ENCODE data around the gene PDSS2. TPM values are rescaled to one million over a fixed set of nuclear protein-coding genes. Genes with fewer than 3 reads are reported as not detected.

Gene PDSS2
- 6.1 and 12.0 TPM in 2 replicates for total RNA-seq

GRCh38 chr6:107459283-107460082 is at the start of gene PDSS2:
PDSS2 (minus strand) TSS chr6:107459564; CDS start chr6:107459285, 279 bp downstream.

GRCh38 chr6:107489636-107490565 is 30.5 kb upstream of the PDSS2 start, which contains the start of gene SOBP:
SOBP (plus strand) TSS chr6:107490117; CDS start chr6:107490617, 500 bp downstream.

GRCh38 chr6:107114926-107115694 is 344.3 kb downstream of the PDSS2 start, which contains the start of gene BEND3:
BEND3 (minus strand) TSS chr6:107115515; CDS start chr6:107099285, 16,230 bp downstream.

Small RNA genes lying within 50 kb of the gene (small RNA-seq; reads per million reads assigned to genes)
- gene AL591516.1 (ENCODE audit: low replicate concordance) (not detected), gene RNU6-1299P (ENCODE audit: low replicate concordance) (not detected)

Other genes starting within 250 kb of the PDSS2 start
- 0.44 and 1.9 TPM in 2 replicates for gene SOBP, start 30.6 kb upstream of the PDSS2 start, total RNA-seq

All from placental pericyte (primary cell).